Trophoblast cell (in vitro differentiated cells and primary cell): ENCODE results near the gene RNF38.

Experiments
- DNase-seq, 2 donors: peaks; one replicate each; pipeline ENCODE4 v3.0.0-alpha.2; 2016
- H2AFZ ChIP-seq: 2 replicates; pipeline ENCODE4 v1.6.1; 2013; ENCODE audit warnings: low read length, moderate library complexity, mild to moderate bottlenecking; ENCODE audit not compliant: insufficient read depth, poor library complexity
- H2AK5ac ChIP-seq: 2 replicates; pipeline ENCODE4 v1.6.1; 2013; ENCODE audit warnings: mild to moderate bottlenecking, low read length
- H2BK120ac ChIP-seq: 2 replicates; pipeline ENCODE4 v1.6.1; 2013; ENCODE audit warnings: low read length, mild to moderate bottlenecking, moderate library complexity; ENCODE audit not compliant: insufficient read depth, poor library complexity
- H2BK12ac ChIP-seq: 2 replicates; pipeline ENCODE4 v1.6.1; 2013; ENCODE audit warnings: mild to moderate bottlenecking, low read length, moderate library complexity
- H2BK5ac ChIP-seq: 2 replicates; pipeline ENCODE4 v1.6.1; 2013; ENCODE audit warnings: low read length, low read depth, moderate library complexity, mild to moderate bottlenecking; ENCODE audit not compliant: poor library complexity
- H3K14ac ChIP-seq: 2 replicates; pipeline ENCODE4 v1.6.1; 2013; ENCODE audit warnings: mild to moderate bottlenecking, low read length
- H3K18ac ChIP-seq: 2 replicates; pipeline ENCODE4 v1.6.1; 2013; ENCODE audit warnings: mild to moderate bottlenecking, low read length
- H3K23ac ChIP-seq: 2 replicates; pipeline ENCODE4 v1.6.1; 2013; ENCODE audit warnings: low read length
- H3K27ac ChIP-seq: 2 replicates; pipeline ENCODE4 v1.5.1; 2013; ENCODE audit warnings: low read depth, mild to moderate bottlenecking, inconsistent platforms, low read length, moderate library complexity
- H3K27me3 ChIP-seq: 2 replicates; pipeline ENCODE4 v1.6.1; 2013; ENCODE audit warnings: inconsistent platforms, mild to moderate bottlenecking, low read length, moderate library complexity; ENCODE audit not compliant: insufficient read depth
- H3K36me3 ChIP-seq, 2 experiments: 1 replicate in 1 of 2; 2 replicates in 1 of 2; pipeline ENCODE4 v1.6.1; 2013; ENCODE audit warnings: low read length in 2 of 2, mild to moderate bottlenecking in 2 of 2, moderate library complexity in 1 of 2; ENCODE audit not compliant: insufficient read depth in 2 of 2, control insufficient read depth in 1 of 2
- H3K4ac ChIP-seq: 2 replicates; pipeline ENCODE4 v1.6.1; 2013; ENCODE audit warnings: low read depth, mild to moderate bottlenecking, low read length, moderate library complexity
- H3K4me1 ChIP-seq, 2 experiments: 1 replicate in 1 of 2; 2 replicates in 1 of 2; pipeline ENCODE4 v1.6.1; 2013; ENCODE audit warnings: low read length in 2 of 2, mild to moderate bottlenecking in 2 of 2, moderate library complexity in 1 of 2; ENCODE audit not compliant: insufficient read depth in 2 of 2, control insufficient read depth in 1 of 2
- H3K4me2 ChIP-seq: 2 replicates; pipeline ENCODE4 v1.6.1; 2013; ENCODE audit warnings: inconsistent platforms, mild to moderate bottlenecking, low read length, moderate library complexity
- H3K4me3 ChIP-seq: 2 replicates; pipeline ENCODE4 v1.5.1; 2013; ENCODE audit warnings: mild to moderate bottlenecking, low read depth, low read length, inconsistent platforms
- H3K79me1 ChIP-seq: one replicate; pipeline ENCODE4 v1.6.1; 2013; ENCODE audit warnings: low read length
- H3K79me2 ChIP-seq: 2 replicates; pipeline ENCODE4 v1.6.1; 2013; ENCODE audit warnings: low read length, mild to moderate bottlenecking; ENCODE audit not compliant: control insufficient read depth, insufficient read depth, poor library complexity
- H3K9ac ChIP-seq: 2 replicates; pipeline ENCODE4 v1.6.1; 2013; ENCODE audit warnings: mild to moderate bottlenecking, low read length
- H3K9me3 ChIP-seq: 2 replicates; pipeline ENCODE4 v1.6.1; 2013; ENCODE audit warnings: low read depth, mild to moderate bottlenecking, control low read depth, inconsistent platforms, low read length; ENCODE audit not compliant: insufficient read depth
- H4K12ac ChIP-seq: 2 replicates; pipeline ENCODE4 v1.6.1; 2013; ENCODE audit warnings: low read depth, mild to moderate bottlenecking, low read length, moderate library complexity
- H4K8ac ChIP-seq: 2 replicates; pipeline ENCODE4 v1.6.1; 2013; ENCODE audit warnings: low read depth, mild to moderate bottlenecking, low read length, moderate library complexity
- H4K91ac ChIP-seq: one replicate; pipeline ENCODE4 v1.6.1; 2013; ENCODE audit warnings: low read depth, mild to moderate bottlenecking, low read length, moderate library complexity
- WGBS: extraction: QIAGEN DNeasy Blood & Tissue Kit; methylation state at CpG from one replicate; pipeline ENCODE4 v1.1.7; 2013; ENCODE audit warnings: missing lambda C conversion rate; ENCODE audit not compliant: insufficient read length, insufficient coverage; ENCODE audit errors: extremely low coverage; 5-methylcytosine and 5-hydroxymethylcytosine counted together

RNF38 gene

DNA sequence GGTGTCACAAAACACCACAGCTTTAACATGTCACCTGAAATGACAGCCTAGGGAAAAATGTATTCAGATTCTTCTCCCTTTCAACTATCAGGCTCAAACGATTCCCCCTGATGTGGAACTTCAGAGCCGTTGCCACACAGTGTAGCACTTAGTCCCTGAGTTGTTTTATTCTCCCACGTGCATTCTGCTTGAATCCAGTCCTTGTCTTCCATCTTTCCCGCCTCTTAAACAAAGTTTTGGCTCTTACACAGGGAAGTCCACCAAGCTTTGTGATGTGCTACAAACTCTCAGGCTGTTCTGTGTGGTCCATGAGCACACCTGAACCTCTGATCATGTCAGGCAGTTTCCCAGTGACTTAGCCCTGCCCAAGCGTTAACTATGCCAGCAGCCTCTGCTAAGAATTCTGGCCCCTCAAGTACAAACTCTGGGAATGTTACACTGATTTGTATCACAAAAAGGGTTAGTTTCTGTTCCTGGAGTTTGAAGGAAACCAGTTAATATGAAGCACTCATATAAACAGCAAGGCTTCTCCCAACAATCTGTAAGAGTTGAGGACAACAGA, 45.8 kb upstream of the RNF38 start:
- Histone ChIP-seq H3K23ac (no peak overlapping the region), H3K79me2 (peaks cover 1% of the 10 kb centered on the region), H3K4me3 (no peak overlapping the region), H3K14ac (no peak overlapping the region), H3K9me3 (no peaks in the 10 kb centered on the region), H2BK120ac (no peak overlapping the region), H3K4me2 (no peak overlapping the region), H4K8ac (no peak overlapping the region), H2AK5ac (no peak overlapping the region), H2BK5ac (no peak overlapping the region), H3K4ac (peak overlapping the region; percentile 75), H4K12ac (no peak overlapping the region), H2BK12ac (no peak overlapping the region), H4K91ac (no peak overlapping the region), H3K9ac (no peak overlapping the region), H3K79me1 (peaks cover 2% of the 10 kb centered on the region), H2AFZ (no peak overlapping the region), H3K27ac (no peak overlapping the region), H3K18ac (no peak overlapping the region), H3K36me3 (no peaks in the 10 kb centered on the region), H3K4me1 (peaks cover 3% of the 10 kb centered on the region in 2 experiments), H3K27me3 (no peaks in the 10 kb centered on the region)
- WGBS, result no CpG with 5 or more reads among the region's 5 CpGs
- peak in 1 of 2 donors; percentile 9 for DNase-seq

DNA sequence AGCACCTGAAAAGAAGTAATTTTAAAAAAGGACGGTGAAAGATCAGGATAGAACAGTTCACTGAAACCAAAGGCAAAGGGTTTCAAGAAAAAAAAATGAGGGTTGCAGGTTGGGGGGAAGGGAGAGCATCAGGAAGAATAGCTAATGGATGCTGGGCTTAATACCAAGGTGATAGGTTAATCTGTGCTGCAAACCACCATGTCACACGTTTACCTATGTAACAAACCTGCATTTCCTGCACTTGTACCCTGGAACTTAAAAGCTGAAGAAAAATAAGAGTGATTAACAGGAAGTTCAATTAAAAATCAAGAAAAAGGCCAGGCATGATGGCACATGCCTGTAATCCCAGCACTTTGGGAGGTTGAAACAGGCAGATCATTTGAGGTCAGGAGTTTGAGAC, 44.1 kb upstream of the RNF38 start:
- WGBS, result no CpG with 5 or more reads among the region's 2 CpGs
- Histone ChIP-seq H2BK120ac (no peak overlapping the region), H3K18ac (no peak overlapping the region), H3K4me3 (no peak overlapping the region), H3K14ac (no peak overlapping the region), H3K79me2 (peaks cover 1% of the 10 kb centered on the region), H4K8ac (no peak overlapping the region), H3K4me2 (no peak overlapping the region), H3K9ac (no peak overlapping the region), H3K4ac (no peak overlapping the region), H3K79me1 (peaks cover 2% of the 10 kb centered on the region), H4K12ac (no peak overlapping the region), H3K36me3 (no peaks in the 10 kb centered on the region), H3K9me3 (no peaks in the 10 kb centered on the region), H2BK12ac (no peak overlapping the region), H3K27me3 (no peaks in the 10 kb centered on the region), H2BK5ac (no peak overlapping the region), H2AK5ac (no peak overlapping the region), H4K91ac (no peak overlapping the region), H3K27ac (no peak overlapping the region), H2AFZ (no peak overlapping the region), H3K23ac (no peak overlapping the region), H3K4me1 (peaks cover 3% of the 10 kb centered on the region in 2 experiments)
- no peak for DNase-seq

DNA sequence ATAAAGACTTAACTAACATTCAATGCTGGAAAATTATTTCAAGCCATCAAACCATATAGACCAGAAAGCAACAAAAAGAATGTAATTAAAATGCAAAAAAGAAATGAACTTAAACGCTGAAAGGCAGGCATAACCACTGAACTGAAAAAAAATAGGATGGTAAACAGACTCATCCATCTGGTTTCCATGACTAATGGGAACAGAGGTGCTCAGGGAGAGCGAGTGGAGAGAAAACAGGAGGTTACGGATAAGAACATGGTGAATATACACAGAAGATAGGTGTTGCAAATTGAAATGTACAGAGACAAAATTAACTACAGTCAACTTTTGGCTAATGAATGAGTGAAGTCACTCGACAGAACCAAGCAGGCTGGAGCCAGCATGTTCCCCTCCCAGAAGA, 43.5 kb upstream of the RNF38 start:
- peaks cover 3% of the 10 kb centered on the region in 2 experiments for H3K4me1 ChIP-seq
- H3K9me3 ChIP-seq, result no peaks in the 10 kb centered on the region
- no peak overlapping the region for H3K4me2 ChIP-seq
- no peaks in the 10 kb centered on the region for H3K27me3 ChIP-seq
- no peak overlapping the region for H2AFZ ChIP-seq
- H2BK12ac ChIP-seq, result no peak overlapping the region
- H2AK5ac ChIP-seq, result no peak overlapping the region
- H2BK5ac ChIP-seq, result no peak overlapping the region
- no peak overlapping the region for H2BK120ac ChIP-seq
- no peak overlapping the region for H4K12ac ChIP-seq
- H3K18ac ChIP-seq, result no peak overlapping the region
- H3K4ac ChIP-seq, result no peak overlapping the region
- H3K9ac ChIP-seq, result no peak overlapping the region
- no peak overlapping the region for H3K27ac ChIP-seq
- no peak overlapping the region for H3K4me3 ChIP-seq
- WGBS, result no CpG with 5 or more reads among the region's 4 CpGs
- H4K91ac ChIP-seq, result no peak overlapping the region
- no peak overlapping the region for H4K8ac ChIP-seq
- H3K79me2 ChIP-seq, result peaks cover 1% of the 10 kb centered on the region
- peaks cover 2% of the 10 kb centered on the region for H3K79me1 ChIP-seq
- no peaks in the 10 kb centered on the region for H3K36me3 ChIP-seq
- peak in 1 of 2 donors; percentile 19 for DNase-seq
- no peak overlapping the region for H3K14ac ChIP-seq
- no peak overlapping the region for H3K23ac ChIP-seq

DNA sequence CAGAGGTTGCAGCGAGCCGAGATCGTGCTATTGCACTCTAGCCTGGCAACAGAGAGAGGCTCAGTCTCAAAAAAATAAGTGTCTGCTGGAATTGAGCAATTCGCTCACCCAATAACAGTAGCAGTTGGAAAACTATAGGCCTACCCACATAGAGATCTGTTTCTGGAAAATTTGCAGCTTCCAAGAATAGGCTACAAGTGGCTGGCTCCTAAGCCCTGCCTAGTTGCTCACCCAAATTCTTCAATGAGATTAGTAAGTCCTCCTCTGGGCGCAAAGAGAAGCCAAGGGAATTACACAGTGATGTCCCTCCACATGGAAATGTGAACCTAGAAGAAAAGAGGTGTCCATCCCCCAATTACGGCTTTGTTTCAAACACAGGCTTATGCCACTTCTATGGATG, 42.6 kb upstream of the RNF38 start:
- no peaks in the 10 kb centered on the region for H3K36me3 ChIP-seq
- no peak overlapping the region for H3K4me2 ChIP-seq
- no peak overlapping the region for H3K18ac ChIP-seq
- no peak overlapping the region for H3K23ac ChIP-seq
- no peak overlapping the region for H3K14ac ChIP-seq
- no peak overlapping the region for H4K8ac ChIP-seq
- H4K12ac ChIP-seq, result no peak overlapping the region
- no peaks in the 10 kb centered on the region for H3K27me3 ChIP-seq
- no peak overlapping the region for H4K91ac ChIP-seq
- H3K9me3 ChIP-seq, result no peaks in the 10 kb centered on the region
- H3K4me1 ChIP-seq, result peaks cover 3% of the 10 kb centered on the region in 2 experiments
- no peak for DNase-seq
- H2BK12ac ChIP-seq, result no peak overlapping the region
- no peak overlapping the region for H2BK120ac ChIP-seq
- H3K4ac ChIP-seq, result no peak overlapping the region
- no peak overlapping the region for H3K9ac ChIP-seq
- no peak overlapping the region for H2AK5ac ChIP-seq
- H3K79me1 ChIP-seq, result peaks cover 2% of the 10 kb centered on the region
- H3K4me3 ChIP-seq, result no peak overlapping the region
- no peak overlapping the region for H3K27ac ChIP-seq
- no CpG with 5 or more reads among the region's 6 CpGs for WGBS
- H2AFZ ChIP-seq, result no peak overlapping the region
- no peak overlapping the region for H2BK5ac ChIP-seq
- H3K79me2 ChIP-seq, result peaks cover 1% of the 10 kb centered on the region
